Right atrium auricular region (tissue), 2 donors: ENCODE data around the gene PTPRK. TPM values are rescaled to one million over a fixed set of nuclear protein-coding genes. Genes with fewer than 3 reads are reported as not detected.

Source experiments
- DNase-seq: peaks from one replicate; pipeline ENCODE4 v3.0.0-alpha.2; 2019; ENCODE audit warnings: low spot score
- H3K27ac ChIP-seq, 2 donors: fragments of 200-600 bp; sonication (generic); 1 replicate in 1 of 2; 2 replicates in 1 of 2; pipeline ENCODE4 v1.5.1; 2016 to 2019
- H3K27me3 ChIP-seq, 2 donors: fragments of 200-600 bp; sonication (generic); one replicate each; pipeline versions ENCODE4 v1.5.1 to v1.6.0; 2017 to 2019
- H3K36me3 ChIP-seq: fragments of 200-600 bp; sonication (generic); one replicate; pipeline ENCODE4 v1.5.1; 2016
- H3K4me1 ChIP-seq, 2 donors: fragments of 200-600 bp; sonication (generic); one replicate each; pipeline versions ENCODE4 v1.5.1 to v1.6.0; 2017 to 2019
- H3K4me3 ChIP-seq, 2 donors: fragments of 200-600 bp; sonication (generic); 1 replicate in 1 of 2; 2 replicates in 1 of 2; pipeline ENCODE4 v1.5.1; 2017 to 2019; ENCODE audit warnings: mild to moderate bottlenecking in 1 of 2, moderate library complexity in 1 of 2
- H3K9me3 ChIP-seq, 2 donors: fragments of 200-600 bp; sonication (generic); one replicate each; pipeline ENCODE4 v1.5.1; 2019
- CTCF ChIP-seq, 2 donors: fragments of 200-600 bp; sonication (generic); IDR thresholded peaks; one replicate each; pipeline ENCODE4 v1.5.1; 2019; ENCODE audit warnings: antibody characterized with exemption in 2 of 2
- total RNA-seq, 2 donors: library from RNA; depleted of rRNA; stranded (reverse); fragments of >200 nt; gene quantifications; one replicate each; pipeline ENCODE4 v1.1.0, GENCODE V29; 2016

PTPRK gene
- total RNA-seq, 2 donors from 2014 or later, result 24.5 to 36.4 TPM

GRCh38 chr6:128295670-128296069 is 224.7 kb downstream of the PTPRK start:
- TF ChIP-seq CTCF (IDR thresholded peaks at IDR 0.05), result no peak
- Histone ChIP-seq H3K27me3 (no peaks in the 10 kb centered on the region), H3K27ac (no peak overlapping the region), H3K36me3 (no peaks in the 10 kb centered on the region), H3K4me1 (no peaks in the 10 kb centered on the region), H3K4me3 (no peak overlapping the region), H3K9me3 (no peaks in the 10 kb centered on the region)
- DNase-seq, result no peak

- no peak overlapping the region for H3K27ac ChIP-seq
- DNase-seq, result no peak
- H3K4me3 ChIP-seq, result no peak overlapping the region
- no peaks in the 10 kb centered on the region for H3K9me3 ChIP-seq
- H3K4me1 ChIP-seq, result no peaks in the 10 kb centered on the region
- no peaks in the 10 kb centered on the region for H3K36me3 ChIP-seq
- H3K27me3 ChIP-seq, result no peaks in the 10 kb centered on the region
- no peak for TF ChIP-seq CTCF (IDR thresholded peaks at IDR 0.05)
Measured at GRCh38 chr6:128290221-128290620, 230.2 kb downstream of the PTPRK start.

GRCh38 chr6:128284128-128284527 is 236.3 kb downstream of the PTPRK start:
- Histone ChIP-seq H3K9me3 (no peaks in the 10 kb centered on the region), H3K36me3 (no peaks in the 10 kb centered on the region), H3K4me1 (peaks cover 0 to 32% of the 10 kb centered on the region in 2 donors), H3K4me3 (no peak overlapping the region), H3K27me3 (no peaks in the 10 kb centered on the region), H3K27ac (no peak overlapping the region)
- no peak for TF ChIP-seq CTCF (IDR thresholded peaks at IDR 0.05)
- no peak for DNase-seq

GRCh38 chr6:128282961-128283360 is 237.4 kb downstream of the PTPRK start:
- Histone ChIP-seq H3K4me3 (no peak overlapping the region), H3K36me3 (no peaks in the 10 kb centered on the region), H3K27me3 (no peaks in the 10 kb centered on the region), H3K9me3 (no peaks in the 10 kb centered on the region), H3K4me1 (peaks cover 0 to 32% of the 10 kb centered on the region in 2 donors), H3K27ac (no peak overlapping the region)
- TF ChIP-seq CTCF (IDR thresholded peaks at IDR 0.05), result no peak
- DNase-seq, result no peak

GRCh38 chr6:128280960-128281359 is 239.4 kb downstream of the PTPRK start:
- Histone ChIP-seq H3K36me3 (no peaks in the 10 kb centered on the region), H3K27me3 (no peaks in the 10 kb centered on the region), H3K4me1 (peaks cover 0 to 32% of the 10 kb centered on the region in 2 donors), H3K4me3 (no peak overlapping the region), H3K27ac (no peak overlapping the region), H3K9me3 (no peaks in the 10 kb centered on the region)
- DNase-seq, result no peak
- TF ChIP-seq CTCF (IDR thresholded peaks at IDR 0.05), result no peak

- Histone ChIP-seq H3K36me3 (no peaks in the 10 kb centered on the region), H3K27ac (no peak overlapping the region), H3K27me3 (no peaks in the 10 kb centered on the region), H3K9me3 (no peaks in the 10 kb centered on the region), H3K4me1 (peaks cover 0 to 32% of the 10 kb centered on the region in 2 donors), H3K4me3 (no peak overlapping the region)
- no peak for DNase-seq
- TF ChIP-seq CTCF (IDR thresholded peaks at IDR 0.05), result no peak
Measured at GRCh38 chr6:128280066-128280465, 240.3 kb downstream of the PTPRK start.
